Hepatocyte (in vitro differentiated cells): ENCODE results near the gene LRRC39.

Experiments used
- CTCF ChIP-seq: fragments of 200-600 bp; sonication (generic); IDR thresholded peaks from 2 replicates; pipeline ENCODE4 v1.5.1; 2016; ENCODE audit warnings: antibody characterized with exemption, mild to moderate bottlenecking; ENCODE audit not compliant: poor library complexity
- EZH2 ChIP-seq: fragments of 200-600 bp; sonication (generic); IDR thresholded peaks from 2 replicates; pipeline ENCODE4 v1.6.1; 2016; ENCODE audit warnings: antibody characterized with exemption, mild to moderate bottlenecking, borderline replicate concordance
- EZH2phosphoT487 ChIP-seq: fragments of 200-600 bp; sonication (generic); IDR thresholded peaks from one replicate; pipeline ENCODE4 v1.6.1; 2018; ENCODE audit warnings: antibody characterized with exemption, mild to moderate bottlenecking, low read depth, moderate library complexity; ENCODE audit not compliant: unreplicated experiment, severe bottlenecking

DNA sequence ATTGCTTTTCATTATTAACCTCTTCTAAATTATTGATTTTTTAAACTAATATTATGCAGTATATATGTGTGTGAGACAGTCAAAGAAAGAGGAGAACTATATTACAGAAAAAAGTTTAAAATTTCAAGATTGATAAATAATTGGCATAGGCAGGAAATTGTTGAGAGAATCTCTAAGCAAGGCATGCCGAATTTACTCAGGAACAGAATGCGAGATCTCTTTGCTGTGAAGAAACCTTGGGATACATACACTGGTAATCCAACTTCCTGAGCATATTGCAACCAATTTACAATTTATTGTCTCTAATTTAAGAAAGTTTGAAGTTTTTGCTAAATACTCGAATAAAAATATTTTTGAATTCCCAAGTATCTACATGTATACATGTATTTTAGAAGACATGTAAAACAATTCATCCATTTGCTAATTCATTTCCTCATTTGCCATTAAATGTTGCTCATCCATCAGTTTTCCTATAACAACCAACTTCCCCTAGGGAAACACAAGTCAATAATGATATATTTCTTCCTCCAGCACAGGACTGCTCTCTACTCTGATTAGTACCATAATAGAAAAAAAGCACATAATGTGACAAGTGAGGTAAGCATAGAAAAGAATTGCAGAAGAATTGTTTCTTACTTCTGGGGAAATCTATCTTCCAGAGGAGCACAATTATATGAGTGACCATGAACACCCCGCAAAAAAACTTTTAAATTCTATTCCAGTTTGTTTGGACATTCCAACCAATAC lies 588 bp downstream of the LRRC39 start:
- TF ChIP-seq CTCF (no peak), EZH2 (no peak), EZH2phosphoT487 (no peak)
